ENCODE measurements around the gene TBC1D5.

GRCh38 chr3:17747174-17747889, 4.9 kb upstream of the TBC1D5 start:
- TF ChIP-seq MAFK (IDR thresholded peaks at IDR 0.05; ENCODE audit: low read depth, low read length) (no peak), CEBPB (IDR thresholded peaks at IDR 0.05; ENCODE audit: low read depth, low read length) (no peak), CTCF (IDR thresholded peaks at IDR 0.05; ENCODE audit: control extremely low read depth in 1 of 3, insufficient read depth in 1 of 3, low read depth in 1 of 3, low read length in 3 of 3) (no peak), YY1 (IDR thresholded peaks at IDR 0.05; ENCODE audit: low read depth, low read length) (no peak), BACH1 (IDR thresholded peaks at IDR 0.05; ENCODE audit: low read length) (no peak), EZH2 (IDR thresholded peaks at IDR 0.05; ENCODE audit: low read depth, low read length, severe bottlenecking) (no peak), EGR1 (IDR thresholded peaks at IDR 0.05; ENCODE audit: borderline replicate concordance, low read depth, low read length) (no peak), EP300 (IDR thresholded peaks at IDR 0.05; ENCODE audit: borderline replicate concordance in 1 of 2, low read depth in 2 of 2, low read length in 2 of 2) (no peak), HDAC6 (IDR thresholded peaks at IDR 0.05; ENCODE audit: low read depth, low read length) (no peak), POLR2AphosphoS5 (IDR thresholded peaks at IDR 0.05; ENCODE audit: low read depth, low read length) (no peak), POU5F1 (IDR thresholded peaks at IDR 0.05; ENCODE audit: low read depth, low read length) (no peak), CHD7 (IDR thresholded peaks at IDR 0.05; ENCODE audit: insufficient replicate concordance, low read length) (no peak), SP1 (IDR thresholded peaks at IDR 0.05; ENCODE audit: low read depth, low read length) (no peak), PHF8 (conservative IDR thresholded peaks at IDR 0.05; ENCODE audit: low read depth, low read length) (no peak)
